ENCODE measurements around the gene TPCN1. TPM values are rescaled to one million over a fixed set of nuclear protein-coding genes. Genes with fewer than 3 reads are reported as not detected.
A peak's percentile ranks its signal among the peaks of the same experiment; 100 is the strongest.

The TPCN1 gene
- total RNA-seq, 2 donors from 2014 or later = 18.9 to 30.8 TPM

GRCh38 chr12:113333418-113333750, 112.1 kb downstream of the TPCN1 start:
- Histone ChIP-seq H3K9me3 (ENCODE audit: control insufficient read depth, low read length) (no peaks in the 10 kb centered on the region), H3K9ac (ENCODE audit: extremely low read depth, low read length, poor library complexity, severe bottlenecking) (no peak overlapping the region), H3K36me3 (ENCODE audit: control insufficient read depth, insufficient read depth, low read length) (no peaks in the 10 kb centered on the region), H3K27ac (ENCODE audit: low read depth, low read length) (no peak overlapping the region), H3K4me1 (ENCODE audit: control insufficient read depth, insufficient read depth, low read length) (peaks cover 5% of the 10 kb centered on the region), H3K27me3 (ENCODE audit: control insufficient read depth, insufficient read depth, low read length, poor library complexity, severe bottlenecking) (peaks cover 12% of the 10 kb centered on the region), H3K4me3 (ENCODE audit: low read length) (no peak overlapping the region)
- Mint-ChIP-seq H3K36me3 (ENCODE audit: low read depth) (peaks cover 3% of the 10 kb centered on the region), H3K4me1 (peaks cover 4% of the 10 kb centered on the region), H3K27me3 (ENCODE audit: insufficient read depth) (peaks cover 34% of the 10 kb centered on the region), H3K9me3 (no peaks in the 10 kb centered on the region), H3K4me3 (peak overlapping the region; percentile 67), H3K27ac (no peak overlapping the region)
- no peak for DNase-seq
- 85 to 93% methylated on average over 3 to 4 of the region's 5 CpGs for WGBS, 2 experiments (ENCODE audit: insufficient coverage in 1 of 2, insufficient read length in 1 of 2)
- no peak for TF ChIP-seq CTCF (conservative IDR thresholded peaks at IDR 0.05)

DNA sequence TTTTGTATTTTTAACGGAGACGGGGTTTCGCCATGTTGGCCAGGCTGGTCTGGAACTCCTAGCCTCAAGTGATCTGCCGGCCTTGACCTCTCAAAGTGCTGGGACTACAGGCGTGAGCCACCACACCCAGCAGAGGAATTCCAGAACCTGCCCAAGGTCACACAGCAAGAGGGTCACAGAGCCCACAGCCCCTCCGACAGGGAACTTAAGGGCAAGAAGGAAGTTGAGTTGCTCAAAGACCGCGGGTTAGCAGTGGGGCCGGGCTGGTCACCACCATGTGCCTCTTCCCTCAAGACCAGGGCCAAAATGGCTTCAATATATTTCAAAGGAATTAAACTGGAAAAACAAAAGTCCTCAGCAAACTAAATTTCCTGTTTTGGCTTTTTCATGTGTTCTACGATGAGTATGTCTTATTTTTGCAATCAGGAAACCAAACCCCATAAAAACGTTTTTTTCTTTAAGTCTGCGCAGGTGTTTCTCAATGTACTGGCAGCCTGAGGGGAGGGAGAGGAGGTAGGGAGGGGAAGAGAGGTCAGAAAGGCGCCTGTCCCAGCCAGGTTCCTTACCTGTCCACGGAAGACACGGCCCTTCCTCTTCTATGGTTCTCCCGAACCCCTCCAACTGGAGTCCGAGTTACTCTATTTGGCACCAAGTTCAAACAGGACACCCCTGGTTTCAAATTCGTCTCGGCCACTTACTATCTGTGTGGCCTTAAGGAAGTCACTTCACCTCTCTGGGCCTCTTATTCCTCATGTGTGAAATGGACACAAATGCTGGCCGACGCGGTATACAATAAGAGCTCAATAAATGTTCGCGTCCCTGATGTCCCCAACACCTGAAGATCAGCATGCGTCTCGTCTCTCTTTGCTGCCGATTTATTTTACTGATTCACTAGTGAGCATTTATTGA, 112.9 kb downstream of the TPCN1 start:
- Histone ChIP-seq H3K4me1 (ENCODE audit: control insufficient read depth, insufficient read depth, low read length) (peaks cover 5% of the 10 kb centered on the region), H3K9me3 (ENCODE audit: control insufficient read depth, low read length) (no peaks in the 10 kb centered on the region), H3K27me3 (ENCODE audit: control insufficient read depth, insufficient read depth, low read length, poor library complexity, severe bottlenecking) (peaks cover 12% of the 10 kb centered on the region), H3K4me3 (ENCODE audit: low read length) (peak overlapping the region; percentile 85), H3K9ac (ENCODE audit: extremely low read depth, low read length, poor library complexity, severe bottlenecking) (no peak overlapping the region), H3K27ac (ENCODE audit: low read depth, low read length) (no peak overlapping the region), H3K36me3 (ENCODE audit: control insufficient read depth, insufficient read depth, low read length) (no peaks in the 10 kb centered on the region)
- H3K4me1 Mint-ChIP-seq = peaks cover 4% of the 10 kb centered on the region
- TF ChIP-seq CTCF (conservative IDR thresholded peaks at IDR 0.05) = no peak
- H3K27ac Mint-ChIP-seq = no peak overlapping the region
- 51 to 53% methylated on average over 23 to 27 of the region's 27 CpGs for WGBS, 2 experiments (ENCODE audit: insufficient coverage in 1 of 2, insufficient read length in 1 of 2)
- peak overlapping the region; percentile 67 for H3K4me3 Mint-ChIP-seq
- no peaks in the 10 kb centered on the region for H3K9me3 Mint-ChIP-seq
- DNase-seq = no peak
- peaks cover 34% of the 10 kb centered on the region for H3K27me3 Mint-ChIP-seq (ENCODE audit: insufficient read depth)
- H3K36me3 Mint-ChIP-seq (ENCODE audit: low read depth) = peaks cover 3% of the 10 kb centered on the region

GRCh38 chr12:113334786-113335539, 113.7 kb downstream of the TPCN1 start, which contains the start of gene SLC8B1:
Gene SLC8B1 (minus strand): TSS chr12:113335109. CDS start chr12:113332878, 2,231 bp downstream.
- no peaks in the 10 kb centered on the region for H3K9me3 Mint-ChIP-seq
- H3K36me3 Mint-ChIP-seq (ENCODE audit: low read depth) = peaks cover 3% of the 10 kb centered on the region
- peak within 1 kb of the TSS; percentile 67 for H3K4me3 Mint-ChIP-seq
- peaks cover 34% of the 10 kb centered on the region for H3K27me3 Mint-ChIP-seq (ENCODE audit: insufficient read depth)
- Histone ChIP-seq H3K9me3 (ENCODE audit: control insufficient read depth, low read length) (no peaks in the 10 kb centered on the region), H3K27me3 (ENCODE audit: control insufficient read depth, insufficient read depth, low read length, poor library complexity, severe bottlenecking) (peaks cover 12% of the 10 kb centered on the region), H3K27ac (ENCODE audit: low read depth, low read length) (no peak within 1 kb of the TSS), H3K4me3 (ENCODE audit: low read length) (peak within 1 kb of the TSS; percentile 85), H3K36me3 (ENCODE audit: control insufficient read depth, insufficient read depth, low read length) (no peaks in the 10 kb centered on the region), H3K4me1 (ENCODE audit: control insufficient read depth, insufficient read depth, low read length) (peaks cover 5% of the 10 kb centered on the region), H3K9ac (ENCODE audit: extremely low read depth, low read length, poor library complexity, severe bottlenecking) (no peak within 1 kb of the TSS)
- 3 to 6% methylated on average over 16 to 62 of the region's 62 CpGs for WGBS, 2 experiments (ENCODE audit: insufficient coverage in 1 of 2, insufficient read length in 1 of 2)
- DNase-seq = peak; percentile 99
- no peak within 1 kb of the TSS for H3K27ac Mint-ChIP-seq
- peaks cover 4% of the 10 kb centered on the region for H3K4me1 Mint-ChIP-seq
- no peak for TF ChIP-seq CTCF (conservative IDR thresholded peaks at IDR 0.05)

Data from endodermal cell (in vitro differentiated cells).